Measurements from ENCODE around the gene NKD2.

GRCh38 chr5:1056611-1057484 lies 48.2 kb downstream of the NKD2 start:
- TF ChIP-seq REST (IDR thresholded peaks at IDR 0.05; ENCODE audit: insufficient read depth in 1 of 2, low read depth in 2 of 2, low read length in 2 of 2): no peak
- no peak; the same call in 1 of the 2 replicates for TF ChIP-seq POLR2AphosphoS5 (IDR thresholded peaks at IDR 0.05; ENCODE audit: low read depth, low read length)
- TF ChIP-seq SIN3A (IDR thresholded peaks at IDR 0.05; ENCODE audit: borderline replicate concordance, insufficient read depth, low read length): no peak
- TF ChIP-seq TAF1 (IDR thresholded peaks at IDR 0.05; ENCODE audit: borderline replicate concordance, insufficient read depth, low read length): no peak
- TF ChIP-seq FOXP2 (optimal IDR thresholded peaks at IDR 0.05; ENCODE audit: borderline replicate concordance, extremely low read depth, extremely low read length, insufficient read depth): no peak

Data from PFSK-1 (cell line).